Endometrial microvascular endothelial cells (primary cell): Measurements from ENCODE around the gene ZBTB7A. TPM values are rescaled to one million over a fixed set of nuclear protein-coding genes. Genes with fewer than 3 reads are reported as not detected.
"Not testable (repeated sequence)": the region's sequence is repeated elsewhere in the genome, so short reads cannot be mapped to it uniquely, and the experiment has no call there.

ENCODE experiments used
- in situ Hi-C: cut with HindIII; loops from 2 replicates; pipeline ENCODE4 v1.10.0; 2017; ENCODE audit warnings: low sequenced_read_pairs, low pct_unique_long_range_greater_than_20kb; ENCODE audit errors: inconsistent ontology term
- total RNA-seq: library from RNA; depleted of rRNA; stranded (reverse); fragments of >200 nt; gene quantifications from one replicate; pipeline ENCODE4 v1.2.3, GENCODE V29; 2015; ENCODE audit errors: inconsistent ontology term

Gene ZBTB7A
- total RNA-seq, 1 donor from 2014 or later = 28.1 TPM

- in situ Hi-C loops = no loop called here
Measured at GRCh38 chr19:4010808-4011110, 55.9 kb downstream of the ZBTB7A start.

DNA sequence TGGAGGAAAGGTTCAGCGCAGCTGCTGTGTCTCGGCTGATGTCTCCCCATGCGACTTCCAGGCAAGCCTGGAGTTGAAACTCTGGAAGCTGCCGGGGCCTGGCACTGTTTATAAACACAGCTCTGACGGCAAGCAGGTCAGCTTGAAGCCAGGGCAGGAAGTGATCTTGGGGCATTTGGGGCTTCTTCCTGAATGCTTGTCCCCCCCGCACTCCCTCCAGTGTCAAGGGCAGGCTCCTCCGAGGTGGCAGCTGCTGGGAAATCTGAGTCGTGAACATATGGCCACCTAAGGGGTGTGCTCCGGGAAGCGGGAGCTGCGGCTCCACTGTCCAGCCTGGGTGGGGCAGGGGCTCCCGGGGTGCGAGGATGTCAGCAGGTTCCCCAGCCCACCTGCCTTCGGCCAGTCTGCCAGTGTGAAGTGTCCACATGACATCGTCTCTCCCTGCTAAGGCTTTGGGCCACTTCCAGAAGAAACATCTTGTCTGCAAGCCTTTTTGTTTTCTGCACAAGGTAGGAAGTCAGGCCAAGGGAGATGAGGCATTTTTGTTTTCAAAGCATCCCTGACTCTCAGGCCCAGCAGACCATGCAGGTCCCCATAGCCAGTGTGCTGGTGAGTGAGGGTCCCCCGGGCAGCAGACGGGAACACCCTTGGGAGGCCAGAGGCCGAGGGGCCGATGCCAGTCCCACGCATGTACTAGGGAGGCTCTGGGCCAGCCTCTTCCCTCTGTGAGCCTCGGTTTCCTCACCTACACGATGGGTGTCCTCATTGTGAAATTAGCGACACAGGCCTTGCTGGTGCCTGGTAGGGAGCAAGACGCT lies 56.5 kb downstream of the ZBTB7A start:
- in situ Hi-C loops = no loop called here

DNA sequence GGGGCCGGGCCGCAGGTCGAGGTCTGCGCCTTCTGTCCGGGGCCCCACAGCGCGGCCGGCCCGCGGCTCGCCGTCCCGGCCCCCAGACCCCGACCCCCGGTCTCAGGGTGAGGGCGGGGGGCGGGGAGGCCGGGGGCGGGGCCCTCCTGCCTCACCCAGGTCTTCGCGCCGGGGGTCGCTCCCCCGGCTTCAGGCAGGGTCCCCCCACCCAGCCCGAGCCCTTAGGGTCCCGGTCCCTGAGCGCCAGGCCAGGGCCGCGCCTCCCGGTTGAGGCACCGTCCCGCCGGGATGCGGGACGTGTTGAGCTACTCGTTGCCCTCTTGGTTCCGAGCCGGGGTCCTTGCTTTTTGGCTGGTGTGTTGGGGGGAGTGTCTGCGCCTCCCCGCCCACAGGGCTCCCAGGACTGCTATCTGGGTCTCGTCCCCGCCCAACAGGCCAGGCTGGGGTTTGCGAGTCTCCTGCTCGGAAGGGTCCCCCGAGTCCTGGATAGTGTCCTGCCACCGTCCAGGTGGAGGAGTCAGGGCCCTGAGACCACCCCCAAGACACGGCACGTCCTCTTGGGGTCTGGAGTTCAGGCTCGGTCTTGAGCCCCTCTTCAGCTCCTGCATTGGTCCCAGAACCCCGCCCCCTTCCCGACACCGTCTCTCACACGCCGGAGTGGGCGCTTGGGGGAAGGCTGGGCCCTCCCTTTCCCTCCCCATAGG lies 58.7 kb downstream of the ZBTB7A start:
- in situ Hi-C loops = no loop called here

GRCh38 chr19:4007021-4007835 lies 59.5 kb downstream of the ZBTB7A start, which contains the start of gene PIAS4:
TSS of gene PIAS4 (plus strand) at chr19:4007736. CDS start at chr19:4007761, 25 bp downstream.
- in situ Hi-C loops = no loop called here

DNA sequence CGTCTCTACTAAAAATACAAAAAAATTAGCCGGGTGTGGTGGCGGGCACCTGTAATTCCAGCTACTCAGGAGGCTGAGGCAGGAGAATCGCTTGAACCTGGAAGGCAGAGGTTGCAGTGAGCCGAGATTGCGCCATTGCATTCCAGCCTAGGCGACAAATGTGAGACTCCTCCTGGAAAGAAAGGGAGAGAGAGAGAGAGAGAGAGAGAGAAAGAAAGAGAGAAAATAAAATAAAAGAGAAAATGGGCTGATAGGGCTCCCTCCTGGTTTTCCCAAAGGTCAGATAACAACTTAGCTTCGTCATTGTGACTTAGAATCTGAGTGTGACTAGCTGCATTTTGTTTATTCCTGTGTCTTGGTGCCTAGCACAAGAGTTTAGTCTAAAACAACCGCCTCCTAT lies 61.3 kb downstream of the ZBTB7A start:
- in situ Hi-C loops = not testable (repeated sequence)

DNA sequence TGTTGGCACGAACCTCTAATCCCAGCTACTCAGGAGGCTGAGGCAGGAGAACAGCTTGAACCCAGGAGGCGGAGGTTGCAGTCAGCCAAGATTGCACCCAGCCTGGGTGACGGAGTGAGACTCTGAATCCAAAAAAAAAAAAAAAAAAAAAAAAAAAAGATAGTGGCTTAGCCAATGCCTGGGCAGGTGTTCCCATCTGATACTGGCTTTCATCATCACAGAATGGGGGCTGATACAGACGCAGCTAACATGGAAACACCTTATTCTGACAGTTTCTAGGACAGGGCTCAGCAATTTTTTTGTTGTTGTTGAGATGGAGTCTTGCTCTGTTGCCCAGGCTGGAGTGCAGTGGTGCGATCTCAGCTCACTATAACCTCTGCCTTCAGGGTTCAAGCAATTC lies 65.9 kb downstream of the ZBTB7A start:
- in situ Hi-C loops = not testable (repeated sequence)

GRCh38 chr19:3998667-3999412 lies 67.9 kb downstream of the ZBTB7A start:
- in situ Hi-C loops = not testable (repeated sequence)

DNA sequence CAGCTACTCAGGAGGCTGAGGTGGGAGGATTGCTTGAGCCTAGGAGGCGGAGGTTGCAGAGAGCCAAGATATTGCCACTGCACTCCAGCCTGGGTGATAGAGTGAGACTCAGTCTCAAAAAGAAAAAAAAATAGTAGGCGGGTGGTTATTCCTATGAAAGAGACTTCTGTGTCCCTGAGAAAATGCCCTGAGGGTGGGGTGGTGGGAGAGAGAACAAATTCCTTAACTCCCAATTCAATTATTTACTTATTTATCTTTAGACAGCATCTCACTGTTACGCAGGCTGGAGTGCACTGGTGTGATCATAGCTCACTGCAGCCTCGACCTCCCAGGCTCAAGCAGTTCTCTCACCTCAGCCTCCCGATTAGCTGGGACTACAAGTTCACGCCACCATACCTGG lies 71.1 kb downstream of the ZBTB7A start:
- in situ Hi-C loops = no loop called here

Other genes starting within 250 kb of the ZBTB7A start
- gene ZFR2, start 197.9 kb downstream of the ZBTB7A start, total RNA-seq = not detected
- gene ATCAY, start 186.2 kb downstream of the ZBTB7A start, total RNA-seq = not detected
- gene NMRK2, start 133.8 kb downstream of the ZBTB7A start, total RNA-seq = not detected
- gene DAPK3, start 95.8 kb downstream of the ZBTB7A start, total RNA-seq = 127 TPM
- 2,011 TPM for gene EEF2, start 81.4 kb downstream of the ZBTB7A start, total RNA-seq
- gene PIAS4, start 59.2 kb downstream of the ZBTB7A start, total RNA-seq = 39.8 TPM
- gene MAP2K2, start 57.2 kb upstream of the ZBTB7A start, total RNA-seq = 156 TPM
- gene CREB3L3, start 86.7 kb upstream of the ZBTB7A start, total RNA-seq = not detected
- gene SIRT6, start 115.7 kb upstream of the ZBTB7A start, total RNA-seq = 23.2 TPM
- gene ANKRD24, start 115.8 kb upstream of the ZBTB7A start, total RNA-seq = not detected
- 1.1 TPM for gene EBI3, start 162.6 kb upstream of the ZBTB7A start, total RNA-seq
- 39.5 TPM for gene YJU2, start 180.2 kb upstream of the ZBTB7A start, total RNA-seq
- not detected for gene SHD, start 212.4 kb upstream of the ZBTB7A start, total RNA-seq
- gene TMIGD2, start 235.5 kb upstream of the ZBTB7A start, total RNA-seq = not detected
- gene FSD1, start 237.7 kb upstream of the ZBTB7A start, total RNA-seq = 15.1 TPM